ENCODE measurements around the gene ZFR.

Gene ZFR

GRCh38 chr5:32439086-32439642 is 5.4 kb downstream of the ZFR start:
- Histone ChIP-seq H3K4ac (ENCODE audit: low read depth, low read length) (no peak overlapping the region), H3K4me1 (ENCODE audit: control insufficient read depth in 1 of 2, insufficient read depth in 2 of 2, low read length in 2 of 2) (no peaks in the 10 kb centered on the region), H3K9me3 (ENCODE audit: insufficient read depth, low read depth, low read length) (no peaks in the 10 kb centered on the region), H3K4me2 (ENCODE audit: low read length) (no peak overlapping the region), H2BK12ac (ENCODE audit: low read length) (no peak overlapping the region), H3K18ac (ENCODE audit: low read length) (no peak overlapping the region), H2BK120ac (ENCODE audit: insufficient read depth, low read length, poor library complexity) (no peak overlapping the region), H3K36me3 (ENCODE audit: control insufficient read depth in 1 of 2, insufficient read depth in 2 of 2, low read length in 2 of 2) (peaks cover 0 to 6% of the 10 kb centered on the region in 2 experiments), H3K27ac (ENCODE audit: low read depth, low read length) (no peak overlapping the region), H4K8ac (ENCODE audit: low read depth, low read length) (no peak overlapping the region), H3K23ac (ENCODE audit: low read length) (no peak overlapping the region), H4K91ac (ENCODE audit: low read depth, low read length) (no peak overlapping the region), H2AFZ (ENCODE audit: insufficient read depth, low read length, poor library complexity) (no peak overlapping the region), H2AK5ac (ENCODE audit: low read length) (no peak overlapping the region), H3K4me3 (ENCODE audit: low read depth, low read length) (no peak overlapping the region), H3K79me2 (ENCODE audit: control insufficient read depth, insufficient read depth, low read length, poor library complexity) (peaks cover 16% of the 10 kb centered on the region), H3K14ac (ENCODE audit: low read length) (no peak overlapping the region), H3K27me3 (ENCODE audit: insufficient read depth, low read length) (no peaks in the 10 kb centered on the region), H3K79me1 (ENCODE audit: low read length) (peaks cover 7% of the 10 kb centered on the region), H4K12ac (ENCODE audit: low read depth, low read length) (no peak overlapping the region), H3K9ac (ENCODE audit: low read length) (no peak overlapping the region), H2BK5ac (ENCODE audit: low read depth, low read length, poor library complexity) (no peak overlapping the region)
- WGBS (ENCODE audit: extremely low coverage, insufficient coverage, insufficient read length) = no CpG with 5 or more reads among the region's 3 CpGs
- DNase-seq = peak in 1 of 2 donors; percentile 60

GRCh38 chr5:32436553-32437242 is 7.8 kb downstream of the ZFR start:
- Histone ChIP-seq H2BK120ac (ENCODE audit: insufficient read depth, low read length, poor library complexity) (no peak overlapping the region), H2BK5ac (ENCODE audit: low read depth, low read length, poor library complexity) (no peak overlapping the region), H3K79me1 (ENCODE audit: low read length) (no peaks in the 10 kb centered on the region), H3K36me3 (ENCODE audit: control insufficient read depth in 1 of 2, insufficient read depth in 2 of 2, low read length in 2 of 2) (peaks cover 2% of the 10 kb centered on the region in 2 experiments), H3K23ac (ENCODE audit: low read length) (no peak overlapping the region), H4K8ac (ENCODE audit: low read depth, low read length) (no peak overlapping the region), H3K79me2 (ENCODE audit: control insufficient read depth, insufficient read depth, low read length, poor library complexity) (peaks cover 9% of the 10 kb centered on the region), H3K4ac (ENCODE audit: low read depth, low read length) (no peak overlapping the region), H3K18ac (ENCODE audit: low read length) (no peak overlapping the region), H3K27me3 (ENCODE audit: insufficient read depth, low read length) (no peaks in the 10 kb centered on the region), H3K9ac (ENCODE audit: low read length) (no peak overlapping the region), H3K4me3 (ENCODE audit: low read depth, low read length) (no peak overlapping the region), H3K14ac (ENCODE audit: low read length) (no peak overlapping the region), H4K91ac (ENCODE audit: low read depth, low read length) (no peak overlapping the region), H2AK5ac (ENCODE audit: low read length) (no peak overlapping the region), H3K4me2 (ENCODE audit: low read length) (no peak overlapping the region), H2AFZ (ENCODE audit: insufficient read depth, low read length, poor library complexity) (no peak overlapping the region), H3K27ac (ENCODE audit: low read depth, low read length) (no peak overlapping the region), H3K9me3 (ENCODE audit: insufficient read depth, low read depth, low read length) (no peaks in the 10 kb centered on the region), H4K12ac (ENCODE audit: low read depth, low read length) (no peak overlapping the region), H2BK12ac (ENCODE audit: low read length) (no peak overlapping the region), H3K4me1 (ENCODE audit: control insufficient read depth in 1 of 2, insufficient read depth in 2 of 2, low read length in 2 of 2) (no peaks in the 10 kb centered on the region)
- no CpG with 5 or more reads among the region's 4 CpGs for WGBS (ENCODE audit: extremely low coverage, insufficient coverage, insufficient read length)
- DNase-seq = no peak

- Histone ChIP-seq H2BK12ac (ENCODE audit: low read length) (no peak overlapping the region), H3K9ac (ENCODE audit: low read length) (no peak overlapping the region), H3K79me2 (ENCODE audit: control insufficient read depth, insufficient read depth, low read length, poor library complexity) (peaks cover 8% of the 10 kb centered on the region), H3K4ac (ENCODE audit: low read depth, low read length) (no peak overlapping the region), H3K4me3 (ENCODE audit: low read depth, low read length) (no peak overlapping the region), H2BK5ac (ENCODE audit: low read depth, low read length, poor library complexity) (no peak overlapping the region), H2AK5ac (ENCODE audit: low read length) (no peak overlapping the region), H2BK120ac (ENCODE audit: insufficient read depth, low read length, poor library complexity) (no peak overlapping the region), H3K4me2 (ENCODE audit: low read length) (no peak overlapping the region), H3K14ac (ENCODE audit: low read length) (no peak overlapping the region), H4K8ac (ENCODE audit: low read depth, low read length) (no peak overlapping the region), H4K12ac (ENCODE audit: low read depth, low read length) (no peak overlapping the region), H3K9me3 (ENCODE audit: insufficient read depth, low read depth, low read length) (no peaks in the 10 kb centered on the region), H3K4me1 (ENCODE audit: control insufficient read depth in 1 of 2, insufficient read depth in 2 of 2, low read length in 2 of 2) (no peaks in the 10 kb centered on the region), H3K27me3 (ENCODE audit: insufficient read depth, low read length) (no peaks in the 10 kb centered on the region), H2AFZ (ENCODE audit: insufficient read depth, low read length, poor library complexity) (no peak overlapping the region), H3K36me3 (ENCODE audit: control insufficient read depth in 1 of 2, insufficient read depth in 2 of 2, low read length in 2 of 2) (peaks cover 0 to 2% of the 10 kb centered on the region in 2 experiments), H3K27ac (ENCODE audit: low read depth, low read length) (no peak overlapping the region), H3K79me1 (ENCODE audit: low read length) (no peaks in the 10 kb centered on the region), H3K23ac (ENCODE audit: low read length) (no peak overlapping the region), H3K18ac (ENCODE audit: low read length) (no peak overlapping the region), H4K91ac (ENCODE audit: low read depth, low read length) (no peak overlapping the region)
- no peak for DNase-seq
- no CpG with 5 or more reads among the region's 3 CpGs for WGBS (ENCODE audit: extremely low coverage, insufficient coverage, insufficient read length)
Measured at GRCh38 chr5:32435383-32435782, 9.2 kb downstream of the ZFR start.

DNA sequence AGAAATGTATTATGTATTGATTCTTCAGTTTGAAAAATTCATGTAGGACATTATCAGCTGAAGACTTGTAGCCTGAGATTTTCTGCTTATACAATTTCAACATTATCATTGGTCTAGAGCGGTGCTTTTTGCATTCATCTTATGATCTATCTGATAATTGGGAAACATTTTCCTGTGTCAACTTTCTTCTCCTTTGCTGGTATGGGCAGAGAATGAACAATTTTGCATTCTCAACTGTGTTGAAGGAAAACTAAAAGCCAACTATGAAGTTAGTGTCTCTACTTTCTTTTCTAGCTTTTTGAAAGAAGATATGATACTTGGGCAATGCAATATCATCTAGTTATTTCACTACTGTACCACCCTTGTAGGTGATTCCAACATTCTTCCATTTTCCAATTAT is 10.3 kb downstream of the ZFR start:
- no peak overlapping the region for H4K91ac ChIP-seq (ENCODE audit: low read depth, low read length)
- H3K27ac ChIP-seq (ENCODE audit: low read depth, low read length) = no peak overlapping the region
- no peak overlapping the region for H4K8ac ChIP-seq (ENCODE audit: low read depth, low read length)
- no peak overlapping the region for H2AK5ac ChIP-seq (ENCODE audit: low read length)
- H2BK12ac ChIP-seq (ENCODE audit: low read length) = no peak overlapping the region
- no peak overlapping the region for H2BK120ac ChIP-seq (ENCODE audit: insufficient read depth, low read length, poor library complexity)
- H2AFZ ChIP-seq (ENCODE audit: insufficient read depth, low read length, poor library complexity) = no peak overlapping the region
- WGBS (ENCODE audit: extremely low coverage, insufficient coverage, insufficient read length) = no CpG with 5 or more reads among the region's 1 CpG
- no peaks in the 10 kb centered on the region for H3K4me1 ChIP-seq (ENCODE audit: control insufficient read depth in 1 of 2, insufficient read depth in 2 of 2, low read length in 2 of 2)
- peaks cover 0 to 2% of the 10 kb centered on the region in 2 experiments for H3K36me3 ChIP-seq (ENCODE audit: control insufficient read depth in 1 of 2, insufficient read depth in 2 of 2, low read length in 2 of 2)
- no peak overlapping the region for H3K9ac ChIP-seq (ENCODE audit: low read length)
- no peak overlapping the region for H4K12ac ChIP-seq (ENCODE audit: low read depth, low read length)
- no peak overlapping the region for H3K4me2 ChIP-seq (ENCODE audit: low read length)
- no peaks in the 10 kb centered on the region for H3K27me3 ChIP-seq (ENCODE audit: insufficient read depth, low read length)
- H3K4me3 ChIP-seq (ENCODE audit: low read depth, low read length) = no peak overlapping the region
- H3K79me1 ChIP-seq (ENCODE audit: low read length) = no peaks in the 10 kb centered on the region
- H3K79me2 ChIP-seq (ENCODE audit: control insufficient read depth, insufficient read depth, low read length, poor library complexity) = peaks cover 8% of the 10 kb centered on the region
- no peak overlapping the region for H3K14ac ChIP-seq (ENCODE audit: low read length)
- no peak overlapping the region for H3K23ac ChIP-seq (ENCODE audit: low read length)
- H3K9me3 ChIP-seq (ENCODE audit: insufficient read depth, low read depth, low read length) = no peaks in the 10 kb centered on the region
- H3K18ac ChIP-seq (ENCODE audit: low read length) = no peak overlapping the region
- DNase-seq = no peak
- H2BK5ac ChIP-seq (ENCODE audit: low read depth, low read length, poor library complexity) = no peak overlapping the region
- H3K4ac ChIP-seq (ENCODE audit: low read depth, low read length) = no peak overlapping the region
